Caco-2 (cell line): ENCODE results near the gene NEDD4L. TPM values are rescaled to one million over a fixed set of nuclear protein-coding genes. Genes with fewer than 3 reads are reported as not detected.

Source experiments
- BruUV-seq: library from RNA; stranded (reverse); fragments of 400-500 nt; replicated peaks from 2 replicates; lab custom pipeline; 2021; lab: Mats Ljungman, UMichigan
- CTCF ChIA-PET: fragments of 300-600 bp; sonication (Branson Sonifier 250); formaldehyde crosslinking; loops from one replicate; lab custom pipeline; 2022; ENCODE audit warnings: antibody characterized with exemption; lab: Charles Lee
- POLR2A ChIA-PET: fragments of 300-600 bp; sonication (Branson Sonifier 250); formaldehyde crosslinking; loops from one replicate; lab custom pipeline; 2022; ENCODE audit warnings: antibody characterized with exemption; lab: Charles Lee
- DNase-seq, 2 experiments: peaks; one replicate each; pipeline versions ENCODE4 v3.0.0 to v3.0.0-alpha.2; 2020 to 2022
- H3K27me3 ChIP-seq: replicated peaks from 2 replicates; pipeline ENCODE4 v1.6.0; 2011; ENCODE audit warnings: low read length; ENCODE audit not compliant: control insufficient read depth, insufficient read depth
- H3K36me3 ChIP-seq: 2 replicates; pipeline ENCODE4 v1.5.1; 2011; ENCODE audit warnings: low read length; ENCODE audit not compliant: control insufficient read depth, insufficient read depth
- H3K4me1 ChIP-seq: fragments of 250-450 bp; sonication (Bioruptor Pico); 2 replicates; pipeline ENCODE4 v1.5.1; 2020; ENCODE audit warnings: mild to moderate bottlenecking
- H3K4me3 ChIP-seq: 2 replicates; pipeline ENCODE4 v1.5.1; 2011; ENCODE audit warnings: low read depth, mild to moderate bottlenecking, control low read depth, low read length
- H3K9me3 ChIP-seq: fragments of 250-450 bp; sonication (Bioruptor Pico); 2 replicates; pipeline ENCODE4 v1.5.1; 2020; ENCODE audit warnings: mild to moderate bottlenecking, moderate library complexity
- H3K27ac Mint-ChIP-seq: one replicate; pipeline ENCODE4 v1.8.0; 2022; ENCODE audit warnings: mixed read lengths; ENCODE audit not compliant: unreplicated experiment
- H3K27me3 Mint-ChIP-seq: one replicate; pipeline ENCODE4 v1.8.0; 2022; ENCODE audit warnings: mixed read lengths; ENCODE audit not compliant: insufficient read depth, unreplicated experiment
- H3K36me3 Mint-ChIP-seq: one replicate; pipeline ENCODE4 v1.8.0; 2022; ENCODE audit warnings: mild to moderate bottlenecking, mixed read lengths; ENCODE audit not compliant: insufficient read depth, unreplicated experiment
- H3K4me1 Mint-ChIP-seq: one replicate; pipeline ENCODE4 v1.8.0; 2022; ENCODE audit warnings: low read depth, mixed read lengths; ENCODE audit not compliant: unreplicated experiment
- H3K4me3 Mint-ChIP-seq: one replicate; pipeline ENCODE4 v1.8.0; 2022; ENCODE audit warnings: mild to moderate bottlenecking, moderate library complexity, mixed read lengths; ENCODE audit not compliant: unreplicated experiment
- H3K9me3 Mint-ChIP-seq: one replicate; pipeline ENCODE4 v1.8.0; 2022; ENCODE audit warnings: mixed read lengths; ENCODE audit not compliant: unreplicated experiment
- intact Hi-C: fragments of 100-400 bp; cut with micrococcal nuclease; formaldehyde crosslinking; loops from one replicate; pipeline ENCODE4 v1.10.0; 2022; ENCODE audit not compliant: unreplicated experiment
- total RNA-seq: library from RNA; stranded (reverse); gene quantifications from 2 replicates; pipeline ENCODE4 v1.2.3, GENCODE V29; 2022
- TF ChIP-seq, protein P1 (sequence below), 2 experiments: fragments of 200-600 bp in 1 of 2; IDR thresholded peaks; 1 replicate in 1 of 2; 2 replicates in 1 of 2; pipeline versions ENCODE4 v1.5.1 to v1.8.0; 2011 to 2022; ENCODE audit warnings: antibody characterized with exemption in 1 of 2, control low read depth in 1 of 2, inconsistent platforms in 1 of 2, low read depth in 1 of 2, low read length in 1 of 2, mild to moderate bottlenecking in 1 of 2, moderate library complexity in 1 of 2; ENCODE audit not compliant: insufficient read depth in 1 of 2, severe bottlenecking in 1 of 2, unreplicated experiment in 1 of 2

The NEDD4L gene
- total RNA-seq, 1 experiment from 2014 or later, result 85.4 TPM

- CTCF ChIA-PET, result no interaction called here
- TF ChIP-seq, protein P1, sequence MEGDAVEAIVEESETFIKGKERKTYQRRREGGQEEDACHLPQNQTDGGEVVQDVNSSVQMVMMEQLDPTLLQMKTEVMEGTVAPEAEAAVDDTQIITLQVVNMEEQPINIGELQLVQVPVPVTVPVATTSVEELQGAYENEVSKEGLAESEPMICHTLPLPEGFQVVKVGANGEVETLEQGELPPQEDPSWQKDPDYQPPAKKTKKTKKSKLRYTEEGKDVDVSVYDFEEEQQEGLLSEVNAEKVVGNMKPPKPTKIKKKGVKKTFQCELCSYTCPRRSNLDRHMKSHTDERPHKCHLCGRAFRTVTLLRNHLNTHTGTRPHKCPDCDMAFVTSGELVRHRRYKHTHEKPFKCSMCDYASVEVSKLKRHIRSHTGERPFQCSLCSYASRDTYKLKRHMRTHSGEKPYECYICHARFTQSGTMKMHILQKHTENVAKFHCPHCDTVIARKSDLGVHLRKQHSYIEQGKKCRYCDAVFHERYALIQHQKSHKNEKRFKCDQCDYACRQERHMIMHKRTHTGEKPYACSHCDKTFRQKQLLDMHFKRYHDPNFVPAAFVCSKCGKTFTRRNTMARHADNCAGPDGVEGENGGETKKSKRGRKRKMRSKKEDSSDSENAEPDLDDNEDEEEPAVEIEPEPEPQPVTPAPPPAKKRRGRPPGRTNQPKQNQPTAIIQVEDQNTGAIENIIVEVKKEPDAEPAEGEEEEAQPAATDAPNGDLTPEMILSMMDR (IDR thresholded peaks at IDR 0.05; ENCODE audit: insufficient read depth in 1 of 2, low read depth in 1 of 2, low read length in 1 of 2, severe bottlenecking in 1 of 2, unreplicated experiment in 1 of 2), result no peak
- no TSS peak for BruUV-seq
- no peak overlapping the region for H3K4me3 ChIP-seq
- peaks cover 5% of the 10 kb centered on the region for H3K36me3 Mint-ChIP-seq
- H3K4me1 ChIP-seq, result peaks cover 57% of the 10 kb centered on the region
- no peaks in the 10 kb centered on the region for H3K27me3 ChIP-seq
- no peaks in the 10 kb centered on the region for H3K27me3 Mint-ChIP-seq
- POLR2A ChIA-PET, result no interaction called here
- H3K36me3 ChIP-seq, result no peaks in the 10 kb centered on the region
- H3K4me1 Mint-ChIP-seq, result peaks cover 8% of the 10 kb centered on the region
- no peaks in the 10 kb centered on the region for H3K9me3 Mint-ChIP-seq
- DNase-seq, result no peak
- no peak overlapping the region for H3K27ac Mint-ChIP-seq
- no peak overlapping the region for H3K4me3 Mint-ChIP-seq
- intact Hi-C loops, result loop anchor here (5.0 kb wide), 2 partner anchors 32 to 217 kb away; partner anchors contain the start of gene ALPK2
- no peaks in the 10 kb centered on the region for H3K9me3 ChIP-seq
Observed at GRCh38 chr18:58409802-58410445, 365.9 kb downstream of the NEDD4L start.

DNA sequence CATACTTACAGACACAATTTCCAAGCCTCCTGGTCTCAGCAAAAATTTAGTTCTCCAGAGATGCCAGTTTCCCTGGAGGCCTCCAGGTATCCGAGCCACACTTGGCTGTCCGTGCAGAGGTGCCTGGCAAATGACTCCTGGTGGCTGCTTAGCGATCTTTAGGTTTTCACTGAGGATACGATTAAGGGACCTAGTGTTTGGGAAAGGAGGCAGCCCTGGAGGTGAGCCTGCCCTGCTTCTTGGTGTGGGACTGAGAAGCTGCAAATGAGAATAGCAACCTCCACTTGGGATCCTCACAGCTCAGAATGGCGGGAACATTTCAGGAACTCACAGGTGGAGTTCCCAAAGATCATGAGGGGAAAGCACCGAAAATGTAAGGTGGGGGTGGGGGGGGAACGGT lies 367.3 kb downstream of the NEDD4L start:
- Mint-ChIP-seq H3K36me3 (peaks cover 5% of the 10 kb centered on the region), H3K9me3 (no peaks in the 10 kb centered on the region), H3K4me1 (peaks cover 9% of the 10 kb centered on the region), H3K4me3 (no peak overlapping the region), H3K27ac (no peak overlapping the region), H3K27me3 (no peaks in the 10 kb centered on the region)
- no peak overlapping the region for H3K4me3 ChIP-seq
- no TSS peak for BruUV-seq
- intact Hi-C loops, result no loop called here
- no peaks in the 10 kb centered on the region for H3K27me3 ChIP-seq
- H3K9me3 ChIP-seq, result no peaks in the 10 kb centered on the region
- POLR2A ChIA-PET, result no interaction called here
- CTCF ChIA-PET, result interaction anchor here (0.6 kb wide), 1 partner anchor 1475 kb away, joined by 3 read pairs; no protein-coding TSS in a partner anchor
- TF ChIP-seq, protein P1 (IDR thresholded peaks at IDR 0.05; ENCODE audit: insufficient read depth in 1 of 2, low read depth in 1 of 2, low read length in 1 of 2, severe bottlenecking in 1 of 2, unreplicated experiment in 1 of 2), result no peak
- no peak for DNase-seq
- peaks cover 64% of the 10 kb centered on the region for H3K4me1 ChIP-seq
- no peaks in the 10 kb centered on the region for H3K36me3 ChIP-seq

DNA sequence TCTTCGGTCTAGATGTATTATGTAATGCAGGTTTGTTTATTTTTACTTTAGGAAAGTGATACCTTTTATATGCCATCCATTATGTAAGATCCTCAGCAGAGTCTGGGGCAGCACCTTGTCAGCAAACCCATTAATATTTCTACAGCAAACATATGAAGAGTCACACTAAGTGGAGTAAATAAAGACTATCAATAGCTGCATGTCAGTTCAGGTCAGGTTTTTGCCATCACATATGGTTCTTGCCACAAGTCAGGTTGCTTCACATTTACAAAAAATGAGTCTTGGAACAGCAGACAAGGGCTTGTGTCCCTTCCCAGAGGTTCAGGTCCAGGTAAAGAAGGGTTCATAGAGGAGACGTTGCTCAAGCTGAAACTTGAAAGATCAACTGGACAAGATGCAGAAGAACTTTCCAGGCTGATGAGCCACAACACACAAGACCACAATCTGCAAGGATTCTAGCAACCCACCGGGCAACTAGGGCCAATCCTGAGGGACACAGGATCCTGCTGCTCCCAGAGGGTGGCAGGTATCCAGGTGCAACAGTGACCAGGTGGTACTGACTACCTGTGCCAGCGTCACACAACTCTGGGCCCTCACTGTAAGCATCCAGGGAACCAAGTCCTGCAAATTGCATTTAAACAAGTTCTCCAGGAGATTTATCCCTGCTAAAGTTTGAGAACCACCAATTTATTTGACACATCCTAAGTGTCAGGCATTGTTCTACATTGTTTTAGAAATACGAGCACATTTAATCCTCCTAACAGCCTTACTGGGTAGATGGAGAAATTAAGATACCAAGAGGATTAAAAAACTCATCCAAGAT lies 369.0 kb downstream of the NEDD4L start:
- no peaks in the 10 kb centered on the region for H3K27me3 Mint-ChIP-seq
- no peak for DNase-seq
- BruUV-seq, result no TSS peak
- TF ChIP-seq, protein P1 (IDR thresholded peaks at IDR 0.05; ENCODE audit: insufficient read depth in 1 of 2, low read depth in 1 of 2, low read length in 1 of 2, severe bottlenecking in 1 of 2, unreplicated experiment in 1 of 2), result no peak
- no peaks in the 10 kb centered on the region for H3K36me3 ChIP-seq
- H3K4me1 Mint-ChIP-seq, result peaks cover 9% of the 10 kb centered on the region
- ChIA-PET CTCF (no interaction called here), POLR2A (no interaction called here)
- H3K27me3 ChIP-seq, result no peaks in the 10 kb centered on the region
- H3K4me3 ChIP-seq, result no peak overlapping the region
- intact Hi-C loops, result no loop called here
- no peaks in the 10 kb centered on the region for H3K9me3 Mint-ChIP-seq
- H3K27ac Mint-ChIP-seq, result no peak overlapping the region
- peaks cover 5% of the 10 kb centered on the region for H3K36me3 Mint-ChIP-seq
- no peak overlapping the region for H3K4me3 Mint-ChIP-seq
- H3K9me3 ChIP-seq, result no peaks in the 10 kb centered on the region
- H3K4me1 ChIP-seq, result peaks cover 49% of the 10 kb centered on the region
